Epidermal melanocyte (primary cell): ENCODE measurements around the gene NLGN2.

Source experiments
- DNase-seq: peaks from one replicate; pipeline ENCODE4 v3.0.0; 2011; ENCODE audit warnings: low spot score; ENCODE audit not compliant: insufficient read length

The NLGN2 gene

GRCh38 chr17:7413346-7413985, 5.8 kb downstream of the NLGN2 start:
- DNase-seq, result no peak

DNA sequence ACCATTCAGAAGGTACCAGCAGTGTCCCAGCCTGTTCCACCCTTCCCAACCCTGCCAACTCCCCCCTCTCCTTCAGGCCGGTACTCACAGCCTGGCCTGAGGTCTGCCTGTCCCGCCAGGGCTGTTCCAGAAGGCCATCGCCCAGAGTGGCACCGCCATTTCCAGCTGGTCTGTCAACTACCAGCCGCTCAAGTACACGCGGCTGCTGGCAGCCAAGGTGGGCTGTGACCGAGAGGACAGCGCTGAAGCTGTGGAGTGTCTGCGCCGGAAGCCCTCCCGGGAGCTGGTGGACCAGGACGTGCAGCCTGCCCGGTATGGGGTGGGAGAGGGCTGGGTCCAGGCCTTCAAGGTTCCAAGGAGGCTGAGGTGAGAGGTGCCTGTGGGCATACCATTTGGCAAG, 7.2 kb downstream of the NLGN2 start:
- no peak for DNase-seq

DNA sequence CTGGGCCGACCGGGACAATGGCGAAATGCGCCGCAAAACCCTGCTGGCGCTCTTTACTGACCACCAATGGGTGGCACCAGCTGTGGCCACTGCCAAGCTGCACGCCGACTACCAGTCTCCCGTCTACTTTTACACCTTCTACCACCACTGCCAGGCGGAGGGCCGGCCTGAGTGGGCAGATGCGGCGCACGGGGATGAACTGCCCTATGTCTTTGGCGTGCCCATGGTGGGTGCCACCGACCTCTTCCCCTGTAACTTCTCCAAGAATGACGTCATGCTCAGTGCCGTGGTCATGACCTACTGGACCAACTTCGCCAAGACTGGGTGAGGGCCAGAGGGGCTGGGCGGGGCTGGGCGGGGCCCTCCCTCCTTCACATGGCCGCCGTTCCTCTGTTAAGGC, 8.1 kb downstream of the NLGN2 start:
- no peak for DNase-seq

- no peak for DNase-seq
These were observed 8.7 kb downstream of the NLGN2 start for GRCh38 chr17:7416323-7416722.

DNA sequence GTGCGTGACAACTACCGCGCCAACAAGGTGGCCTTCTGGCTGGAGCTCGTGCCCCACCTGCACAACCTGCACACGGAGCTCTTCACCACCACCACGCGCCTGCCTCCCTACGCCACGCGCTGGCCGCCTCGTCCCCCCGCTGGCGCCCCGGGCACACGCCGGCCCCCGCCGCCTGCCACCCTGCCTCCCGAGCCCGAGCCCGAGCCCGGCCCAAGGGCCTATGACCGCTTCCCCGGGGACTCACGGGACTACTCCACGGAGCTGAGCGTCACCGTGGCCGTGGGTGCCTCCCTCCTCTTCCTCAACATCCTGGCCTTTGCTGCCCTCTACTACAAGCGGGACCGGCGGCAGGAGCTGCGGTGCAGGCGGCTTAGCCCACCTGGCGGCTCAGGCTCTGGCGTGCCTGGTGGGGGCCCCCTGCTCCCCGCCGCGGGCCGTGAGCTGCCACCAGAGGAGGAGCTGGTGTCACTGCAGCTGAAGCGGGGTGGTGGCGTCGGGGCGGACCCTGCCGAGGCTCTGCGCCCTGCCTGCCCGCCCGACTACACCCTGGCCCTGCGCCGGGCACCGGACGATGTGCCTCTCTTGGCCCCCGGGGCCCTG, 9.5 kb downstream of the NLGN2 start:
- DNase-seq, result no peak

GRCh38 chr17:7418472-7419152, 11.0 kb downstream of the NLGN2 start:
- DNase-seq, result no peak

DNA sequence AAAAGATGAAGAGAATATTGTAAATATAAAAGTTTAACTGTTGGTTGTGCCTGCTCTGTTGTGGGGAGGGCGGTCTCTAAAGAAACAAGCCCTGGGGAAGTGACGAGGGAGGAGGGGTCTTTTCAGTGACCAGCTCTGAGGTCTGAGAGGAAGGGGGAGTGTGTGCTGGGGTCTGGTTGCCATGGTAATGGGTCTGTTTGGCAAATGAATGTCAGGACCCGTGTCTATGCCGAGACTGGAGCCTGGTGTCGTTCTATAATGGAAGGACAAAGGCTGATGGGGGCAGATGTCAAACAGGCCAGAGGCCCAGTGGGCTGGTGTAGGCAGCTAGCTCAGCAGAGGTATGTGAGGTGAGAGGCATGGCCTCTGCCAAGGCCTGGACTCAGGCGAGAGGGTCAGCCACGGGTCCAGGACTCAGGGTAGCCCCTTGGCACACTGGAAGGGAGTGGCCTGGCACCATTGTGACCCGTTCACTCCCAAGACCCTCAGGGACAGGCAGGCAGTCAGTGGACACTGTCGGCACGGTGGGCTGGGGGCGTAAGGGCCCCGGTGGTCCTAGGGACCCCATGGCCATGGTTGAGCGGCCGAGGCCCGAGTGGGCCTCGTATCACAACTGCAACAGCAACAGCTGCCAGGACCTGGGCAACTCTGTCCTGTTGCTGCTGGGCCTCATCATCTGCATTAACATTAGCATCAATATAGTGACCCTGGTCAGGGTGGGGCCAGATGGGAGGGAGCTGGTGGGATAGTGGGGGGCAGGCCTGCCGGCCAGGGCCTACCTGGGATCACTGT, 12.4 kb downstream of the NLGN2 start, which contains the start of gene SPEM1:
Gene SPEM1 (plus strand): TSS at position 506 of the 792 bp plus-strand sequence. CDS start 61 bp downstream, at position 567.
- DNase-seq, result no peak

- no peak for DNase-seq
These were observed 13.5 kb downstream of the NLGN2 start for GRCh38 chr17:7421186-7421585.

DNA sequence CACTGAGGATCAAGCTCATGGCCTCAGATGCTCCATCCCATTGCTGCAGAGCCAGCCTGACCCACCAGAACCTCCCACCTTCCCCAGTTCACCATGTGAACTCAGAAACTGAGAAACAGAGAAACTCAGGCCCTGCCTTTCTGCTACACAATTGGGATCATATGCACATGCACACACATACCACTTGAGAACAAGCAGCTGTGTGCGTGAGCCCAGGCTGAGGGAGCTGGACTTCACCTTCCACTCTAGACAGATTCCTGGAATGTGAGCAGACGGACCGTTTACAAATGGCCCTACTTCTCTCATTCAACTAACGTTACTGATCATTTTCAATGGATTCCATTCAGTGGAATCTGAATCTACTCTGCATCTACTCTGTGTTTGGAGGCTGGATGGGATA, 16.0 kb downstream of the NLGN2 start:
- DNase-seq, result no peak

DNA sequence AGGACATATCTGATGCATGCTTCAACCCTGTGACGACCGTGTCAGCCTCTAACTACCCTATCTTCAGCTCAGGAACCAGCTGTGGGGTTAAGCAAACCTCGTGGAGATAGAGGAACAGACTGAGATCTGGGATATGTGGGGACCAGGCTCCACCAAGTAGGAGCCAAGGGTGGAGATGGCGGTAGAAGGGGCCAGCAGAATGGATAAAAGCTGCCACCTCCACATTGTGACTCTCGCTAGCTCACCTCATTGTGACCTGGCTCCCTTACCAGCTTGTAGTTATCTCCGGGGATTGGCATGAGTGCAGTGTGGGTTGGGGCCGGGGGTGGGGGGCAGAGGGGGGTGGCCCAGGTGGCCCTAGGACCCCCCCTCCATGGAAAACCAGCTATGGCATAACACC, 17.7 kb downstream of the NLGN2 start, which contains the start of gene SPEM2:
Gene SPEM2 (plus strand): TSS at position 301 of the 400 bp plus-strand sequence. CDS start 73 bp downstream, at position 374.
- no peak for DNase-seq

DNA sequence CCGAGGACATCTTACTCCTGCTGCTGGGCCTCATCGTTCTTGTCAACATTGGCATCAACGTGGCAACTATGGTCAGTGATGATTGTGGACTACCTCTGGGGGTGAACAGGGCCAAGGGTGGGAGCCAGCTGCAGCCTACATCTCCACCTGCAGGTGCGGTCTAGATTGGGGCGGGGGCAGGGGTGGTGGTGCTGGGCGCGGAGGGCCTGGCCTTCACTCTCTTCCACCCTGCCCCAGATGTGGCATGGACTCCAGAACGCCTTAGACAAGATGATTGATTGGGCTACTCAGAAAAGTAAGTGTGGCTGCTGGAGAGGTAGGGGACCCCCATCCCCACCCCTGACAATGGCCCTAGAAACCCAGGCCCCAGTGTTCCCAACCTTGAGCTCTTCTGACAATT, 18.1 kb downstream of the NLGN2 start:
- no peak for DNase-seq

- DNase-seq, result no peak
These were observed 18.7 kb downstream of the NLGN2 start for GRCh38 chr17:7426203-7426863.

- DNase-seq, result no peak
These were observed 19.3 kb downstream of the NLGN2 start for GRCh38 chr17:7426896-7427489.

DNA sequence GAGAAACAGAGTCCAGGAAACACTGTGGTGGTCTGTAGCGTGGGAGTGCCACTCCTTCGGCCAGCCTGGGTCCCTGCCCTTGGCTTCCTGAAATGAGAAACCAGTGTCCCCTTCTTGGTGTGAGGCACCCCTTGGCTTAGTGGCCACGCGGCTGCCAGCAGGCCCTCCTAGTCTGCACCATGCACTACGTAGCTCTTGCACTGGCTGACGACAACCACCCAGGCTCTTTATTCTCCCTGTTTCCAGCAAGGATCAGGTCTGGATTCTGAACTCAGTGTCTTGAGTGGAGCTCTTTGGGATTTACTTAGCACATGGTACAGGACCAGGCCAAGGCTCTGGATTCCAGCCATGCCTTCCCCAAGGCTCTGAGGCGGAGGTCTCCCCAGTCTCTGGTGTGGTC, 19.9 kb downstream of the NLGN2 start:
- no peak for DNase-seq

GRCh38 chr17:7428557-7428956, 20.9 kb downstream of the NLGN2 start, which contains the start of gene SPEM3:
Gene SPEM3 (plus strand): TSS chr17:7428857. CDS start chr17:7428903, 46 bp downstream.
- no peak for DNase-seq

- DNase-seq, result no peak
These were observed 22.1 kb downstream of the NLGN2 start for GRCh38 chr17:7429722-7430121.

DNA sequence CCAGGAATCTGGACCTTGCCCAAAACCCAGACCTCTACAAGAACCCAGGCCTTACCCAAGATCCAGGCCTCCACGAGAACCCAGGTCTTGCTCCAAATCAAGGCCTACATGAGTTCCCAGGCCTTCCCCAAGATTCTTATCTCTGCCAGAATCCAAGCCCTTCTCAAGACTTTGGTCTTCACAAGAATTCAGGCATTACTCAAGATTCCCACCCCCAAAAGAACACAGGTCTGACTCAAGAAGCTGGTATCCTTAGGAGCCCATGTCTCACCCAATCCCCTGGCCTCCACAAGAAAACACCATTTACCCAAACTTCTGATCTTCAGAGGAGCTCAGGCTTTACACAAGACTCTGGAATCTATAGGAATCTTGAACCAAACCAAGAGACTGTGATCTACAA, 23.6 kb downstream of the NLGN2 start:
- no peak for DNase-seq

GRCh38 chr17:7432296-7432695, 24.7 kb downstream of the NLGN2 start:
- DNase-seq, result no peak

- DNase-seq, result no peak
These were observed 28.3 kb downstream of the NLGN2 start for GRCh38 chr17:7435676-7436555.
